IPS-20b (cell line): ENCODE results near the gene TNFRSF6B.

Experiments
- H3K27ac ChIP-seq: one replicate; pipeline ENCODE4 v1.5.1; 2013; ENCODE audit warnings: low read length
- H3K27me3 ChIP-seq: 2 replicates; pipeline ENCODE4 v1.6.1; 2013; ENCODE audit warnings: mild to moderate bottlenecking, low read length, inconsistent platforms; ENCODE audit not compliant: insufficient read depth
- H3K36me3 ChIP-seq: 2 replicates; pipeline ENCODE4 v1.6.1; 2013; ENCODE audit warnings: low read depth, mild to moderate bottlenecking, inconsistent platforms, low read length, moderate library complexity; ENCODE audit not compliant: insufficient read depth
- H3K4me1 ChIP-seq: 2 replicates; pipeline ENCODE4 v1.6.1; 2013; ENCODE audit warnings: mild to moderate bottlenecking, control low read depth, inconsistent platforms, low read length, moderate library complexity; ENCODE audit not compliant: insufficient read depth
- H3K4me3 ChIP-seq: 2 replicates; pipeline ENCODE4 v1.5.1; 2013; ENCODE audit warnings: mild to moderate bottlenecking, low read length, inconsistent platforms
- H3K9ac ChIP-seq: 2 replicates; pipeline ENCODE4 v1.6.1; 2013; ENCODE audit warnings: low read depth, mild to moderate bottlenecking, inconsistent platforms, low read length, moderate library complexity
- H3K9me3 ChIP-seq: 2 replicates; pipeline ENCODE4 v1.6.1; 2013; ENCODE audit warnings: mild to moderate bottlenecking, low read depth, low read length, inconsistent platforms; ENCODE audit not compliant: insufficient read depth

Gene TNFRSF6B

DNA sequence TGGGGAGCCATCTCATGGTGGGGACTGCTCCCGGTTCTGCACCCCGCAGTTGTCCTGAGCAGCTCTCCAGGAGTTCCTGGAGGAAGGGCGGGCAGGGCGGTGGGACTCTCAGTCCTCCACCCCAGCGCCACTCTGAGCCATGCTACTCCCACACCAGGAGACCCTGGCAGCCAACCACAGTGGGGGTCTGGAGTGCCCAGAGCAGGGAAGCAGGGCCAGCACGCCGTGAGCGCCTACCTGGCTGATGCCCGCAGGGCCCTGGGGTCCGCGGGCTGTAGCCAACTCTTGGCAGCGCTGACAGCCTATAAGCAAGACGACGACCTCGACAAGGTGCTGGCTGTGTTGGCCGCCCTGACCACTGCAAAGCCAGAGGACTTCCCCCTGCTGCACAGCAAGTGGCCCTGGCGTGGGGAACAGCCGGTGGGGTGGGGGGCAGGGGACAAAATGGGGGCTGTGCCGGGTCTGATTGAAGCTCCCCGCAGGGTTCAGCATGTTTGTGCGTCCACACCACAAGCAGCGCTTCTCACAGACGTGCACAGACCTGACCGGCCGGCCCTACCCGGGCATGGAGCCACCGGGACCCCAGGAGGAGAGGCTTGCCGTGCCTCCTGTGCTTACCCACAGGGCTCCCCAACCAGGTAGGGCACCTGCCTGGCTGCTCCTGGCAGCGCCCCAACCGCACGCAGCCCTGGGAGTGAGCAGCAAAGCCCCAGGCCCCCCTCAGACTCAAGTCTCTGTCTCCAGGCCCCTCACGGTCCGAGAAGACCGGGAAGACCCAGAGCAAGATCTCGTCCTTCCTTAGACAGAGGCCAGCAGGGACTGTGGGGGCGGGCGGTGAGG, 1.6 kb upstream of the TNFRSF6B start:
- H3K36me3 ChIP-seq = no peaks in the 10 kb centered on the region
- H3K4me1 ChIP-seq = no peaks in the 10 kb centered on the region
- no peak overlapping the region for H3K27ac ChIP-seq
- no peak overlapping the region for H3K9ac ChIP-seq
- H3K27me3 ChIP-seq = no peaks in the 10 kb centered on the region
- H3K9me3 ChIP-seq = no peaks in the 10 kb centered on the region
- no peak overlapping the region for H3K4me3 ChIP-seq

DNA sequence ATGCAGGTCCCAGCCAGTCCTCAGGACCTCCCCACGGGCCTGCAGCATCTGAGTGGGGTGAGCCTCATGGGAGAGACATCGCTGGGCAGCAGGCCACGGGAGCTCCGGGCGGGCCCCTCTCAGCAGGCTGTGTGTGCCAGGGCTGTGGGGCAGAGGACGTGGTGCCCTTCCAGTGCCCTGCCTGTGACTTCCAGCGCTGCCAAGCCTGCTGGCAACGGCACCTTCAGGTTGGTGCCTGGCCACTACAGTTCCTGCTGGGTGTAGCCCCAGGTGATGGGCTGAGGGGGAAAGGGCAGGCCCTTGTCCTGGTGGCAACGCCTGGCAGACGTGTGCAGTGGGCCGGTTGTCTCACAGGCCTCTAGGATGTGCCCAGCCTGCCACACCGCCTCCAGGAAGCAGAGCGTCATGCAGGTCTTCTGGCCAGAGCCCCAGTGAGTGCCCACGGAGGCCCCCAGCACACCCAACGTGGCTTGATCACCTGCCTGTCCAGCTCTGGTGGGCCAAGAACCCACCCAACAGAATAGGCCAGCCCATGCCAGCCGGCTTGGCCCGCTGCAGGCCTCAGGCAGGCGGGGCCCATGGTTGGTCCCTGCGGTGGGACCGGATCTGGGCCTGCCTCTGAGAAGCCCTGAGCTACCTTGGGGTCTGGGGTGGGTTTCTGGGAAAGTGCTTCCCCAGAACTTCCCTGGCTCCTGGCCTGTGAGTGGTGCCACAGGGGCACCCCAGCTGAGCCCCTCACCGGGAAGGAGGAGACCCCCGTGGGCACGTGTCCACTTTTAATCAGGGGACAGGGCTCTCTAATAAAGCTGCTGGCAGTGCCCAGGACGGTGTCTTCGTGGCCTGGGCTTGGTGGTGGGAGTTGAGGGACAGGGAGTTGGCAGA, 787 bp upstream of the TNFRSF6B start:
- Histone ChIP-seq H3K36me3 (no peaks in the 10 kb centered on the region), H3K9me3 (no peaks in the 10 kb centered on the region), H3K27me3 (no peaks in the 10 kb centered on the region), H3K27ac (no peak overlapping the region), H3K9ac (no peak overlapping the region), H3K4me3 (no peak overlapping the region), H3K4me1 (no peaks in the 10 kb centered on the region)

DNA sequence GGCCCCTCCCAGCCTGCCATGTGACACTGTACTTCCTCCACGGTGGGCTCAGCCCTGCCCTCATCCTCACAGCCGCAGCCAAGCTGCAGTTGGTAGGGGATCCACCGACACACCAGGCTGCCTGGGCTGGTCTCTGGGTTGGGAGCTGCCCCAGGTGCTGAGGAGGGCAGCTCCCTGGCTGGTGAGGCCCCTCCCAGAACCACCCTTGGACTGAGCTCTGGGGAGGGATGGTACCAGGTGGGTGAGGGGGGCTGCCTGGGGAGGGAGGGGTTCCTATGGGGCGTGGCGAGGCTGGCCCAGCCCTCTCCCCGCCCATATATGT, 185 bp upstream of the TNFRSF6B start:
- no peaks in the 10 kb centered on the region for H3K36me3 ChIP-seq
- peak overlapping the region; percentile 51; the same call in 1 of the 2 replicates for H3K9ac ChIP-seq
- no peaks in the 10 kb centered on the region for H3K9me3 ChIP-seq
- no peak overlapping the region for H3K27ac ChIP-seq
- H3K4me1 ChIP-seq = no peaks in the 10 kb centered on the region
- no peaks in the 10 kb centered on the region for H3K27me3 ChIP-seq
- H3K4me3 ChIP-seq = peak overlapping the region; percentile 60; the same call in 1 of the 2 replicates

DNA sequence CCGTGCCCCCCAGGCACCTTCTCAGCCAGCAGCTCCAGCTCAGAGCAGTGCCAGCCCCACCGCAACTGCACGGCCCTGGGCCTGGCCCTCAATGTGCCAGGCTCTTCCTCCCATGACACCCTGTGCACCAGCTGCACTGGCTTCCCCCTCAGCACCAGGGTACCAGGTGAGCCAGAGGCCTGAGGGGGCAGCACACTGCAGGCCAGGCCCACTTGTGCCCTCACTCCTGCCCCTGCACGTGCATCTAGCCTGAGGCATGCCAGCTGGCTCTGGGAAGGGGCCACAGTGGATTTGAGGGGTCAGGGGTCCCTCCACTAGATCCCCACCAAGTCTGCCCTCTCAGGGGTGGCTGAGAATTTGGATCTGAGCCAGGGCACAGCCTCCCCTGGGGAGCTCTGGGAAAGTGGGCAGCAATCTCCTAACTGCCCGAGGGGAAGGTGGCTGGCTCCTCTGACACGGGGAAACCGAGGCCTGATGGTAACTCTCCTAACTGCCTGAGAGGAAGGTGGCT, 960 bp downstream of the TNFRSF6B start:
- no peaks in the 10 kb centered on the region for H3K4me1 ChIP-seq
- H3K36me3 ChIP-seq = no peaks in the 10 kb centered on the region
- no peak overlapping the region for H3K27ac ChIP-seq
- peak overlapping the region; percentile 60; the same call in 1 of the 2 replicates for H3K4me3 ChIP-seq
- no peaks in the 10 kb centered on the region for H3K27me3 ChIP-seq
- no peaks in the 10 kb centered on the region for H3K9me3 ChIP-seq
- H3K9ac ChIP-seq = no peak overlapping the region; the same call in 1 of the 2 replicates

DNA sequence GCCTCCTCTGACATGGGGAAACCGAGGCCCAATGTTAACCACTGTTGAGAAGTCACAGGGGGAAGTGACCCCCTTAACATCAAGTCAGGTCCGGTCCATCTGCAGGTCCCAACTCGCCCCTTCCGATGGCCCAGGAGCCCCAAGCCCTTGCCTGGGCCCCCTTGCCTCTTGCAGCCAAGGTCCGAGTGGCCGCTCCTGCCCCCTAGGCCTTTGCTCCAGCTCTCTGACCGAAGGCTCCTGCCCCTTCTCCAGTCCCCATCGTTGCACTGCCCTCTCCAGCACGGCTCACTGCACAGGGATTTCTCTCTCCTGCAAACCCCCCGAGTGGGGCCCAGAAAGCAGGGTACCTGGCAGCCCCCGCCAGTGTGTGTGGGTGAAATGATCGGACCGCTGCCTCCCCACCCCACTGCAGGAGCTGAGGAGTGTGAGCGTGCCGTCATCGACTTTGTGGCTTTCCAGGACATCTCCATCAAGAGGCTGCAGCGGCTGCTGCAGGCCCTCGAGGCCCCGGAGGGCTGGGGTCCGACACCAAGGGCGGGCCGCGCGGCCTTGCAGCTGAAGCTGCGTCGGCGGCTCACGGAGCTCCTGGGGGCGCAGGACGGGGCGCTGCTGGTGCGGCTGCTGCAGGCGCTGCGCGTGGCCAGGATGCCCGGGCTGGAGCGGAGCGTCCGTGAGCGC, 1.6 kb downstream of the TNFRSF6B start:
- H3K4me1 ChIP-seq = no peaks in the 10 kb centered on the region
- H3K9ac ChIP-seq = no peak overlapping the region
- H3K36me3 ChIP-seq = no peaks in the 10 kb centered on the region
- H3K9me3 ChIP-seq = no peaks in the 10 kb centered on the region
- no peak overlapping the region for H3K27ac ChIP-seq
- H3K4me3 ChIP-seq = no peak overlapping the region
- no peaks in the 10 kb centered on the region for H3K27me3 ChIP-seq

DNA sequence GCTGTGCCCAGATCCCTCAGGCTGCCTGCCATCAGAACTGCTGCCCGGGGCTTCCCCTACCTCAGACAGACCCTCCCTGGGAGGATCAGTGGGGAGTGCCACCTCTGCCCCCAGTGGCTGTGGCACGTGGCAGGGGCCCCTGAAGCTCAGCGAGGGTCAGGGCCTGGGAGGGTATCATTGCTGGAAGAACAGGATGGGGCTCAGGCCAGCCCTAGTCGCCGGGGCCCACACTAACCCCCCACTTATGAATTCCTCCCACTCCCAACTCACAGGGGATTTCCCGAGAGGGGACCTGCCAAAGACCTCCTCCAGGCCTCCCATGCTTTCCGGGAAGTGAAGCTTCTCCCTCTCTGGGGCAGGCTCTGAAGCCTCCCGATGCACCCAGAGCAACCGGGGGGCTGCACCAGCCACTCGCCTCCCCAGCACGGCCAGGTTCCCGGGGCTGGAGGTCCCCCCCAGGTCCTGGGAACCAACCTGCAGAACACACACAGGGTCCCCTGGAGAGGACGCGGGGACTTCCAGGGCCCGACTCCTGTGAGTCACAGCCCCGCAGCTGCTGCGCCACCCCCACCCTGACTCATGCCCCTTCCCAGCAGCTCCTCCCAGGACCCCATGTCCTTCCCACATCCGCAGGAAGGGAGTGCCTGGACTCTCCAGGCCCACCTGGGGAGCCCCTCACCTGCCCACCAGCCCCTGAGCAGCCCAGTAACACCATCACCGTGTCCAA, 2.5 kb downstream of the TNFRSF6B start:
- no peaks in the 10 kb centered on the region for H3K4me1 ChIP-seq
- no peak overlapping the region for H3K27ac ChIP-seq
- no peaks in the 10 kb centered on the region for H3K27me3 ChIP-seq
- no peaks in the 10 kb centered on the region for H3K9me3 ChIP-seq
- no peak overlapping the region for H3K4me3 ChIP-seq
- no peaks in the 10 kb centered on the region for H3K36me3 ChIP-seq
- H3K9ac ChIP-seq = no peak overlapping the region

DNA sequence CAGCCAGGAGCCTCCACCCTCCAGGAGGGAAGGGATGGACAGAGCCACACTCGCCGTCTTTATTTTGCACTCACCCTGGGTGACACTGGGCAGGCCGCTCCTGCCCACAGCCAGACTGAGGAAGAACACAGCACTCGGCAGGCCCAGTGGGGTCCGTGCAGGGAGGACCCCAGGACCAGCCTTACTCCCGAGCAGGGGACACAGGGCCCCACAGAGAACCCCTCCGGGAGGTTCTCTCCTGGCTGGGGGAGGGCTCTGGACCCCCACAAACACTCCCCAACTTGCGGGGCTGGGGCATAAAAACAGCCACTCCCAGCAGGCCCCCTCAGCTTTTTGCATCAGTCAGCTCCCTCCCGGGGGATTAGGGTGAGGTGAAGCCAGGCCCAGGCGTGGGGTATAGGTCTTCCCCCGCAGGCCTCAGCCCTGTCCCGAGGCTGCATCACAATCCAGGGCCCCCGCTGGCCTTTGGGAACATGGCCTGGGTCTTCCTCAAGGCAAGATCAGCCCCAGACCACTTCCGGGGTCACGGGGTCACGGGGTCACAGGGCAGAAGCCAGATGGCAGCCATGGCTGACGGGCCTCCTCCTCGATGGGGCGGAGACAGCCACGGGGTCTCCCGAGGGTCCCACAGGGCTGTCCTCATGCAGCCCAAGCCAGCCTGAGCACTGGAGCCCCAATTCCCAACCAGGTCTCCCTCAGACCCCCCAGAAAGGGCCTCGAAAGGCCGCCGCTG, 3.2 kb downstream of the TNFRSF6B start:
- H3K36me3 ChIP-seq = peaks cover 5% of the 10 kb centered on the region; the same call in 1 of the 2 replicates
- no peaks in the 10 kb centered on the region for H3K9me3 ChIP-seq
- no peaks in the 10 kb centered on the region for H3K27me3 ChIP-seq
- H3K4me1 ChIP-seq = no peaks in the 10 kb centered on the region
- no peak overlapping the region for H3K9ac ChIP-seq
- H3K4me3 ChIP-seq = no peak overlapping the region
- H3K27ac ChIP-seq = no peak overlapping the region

DNA sequence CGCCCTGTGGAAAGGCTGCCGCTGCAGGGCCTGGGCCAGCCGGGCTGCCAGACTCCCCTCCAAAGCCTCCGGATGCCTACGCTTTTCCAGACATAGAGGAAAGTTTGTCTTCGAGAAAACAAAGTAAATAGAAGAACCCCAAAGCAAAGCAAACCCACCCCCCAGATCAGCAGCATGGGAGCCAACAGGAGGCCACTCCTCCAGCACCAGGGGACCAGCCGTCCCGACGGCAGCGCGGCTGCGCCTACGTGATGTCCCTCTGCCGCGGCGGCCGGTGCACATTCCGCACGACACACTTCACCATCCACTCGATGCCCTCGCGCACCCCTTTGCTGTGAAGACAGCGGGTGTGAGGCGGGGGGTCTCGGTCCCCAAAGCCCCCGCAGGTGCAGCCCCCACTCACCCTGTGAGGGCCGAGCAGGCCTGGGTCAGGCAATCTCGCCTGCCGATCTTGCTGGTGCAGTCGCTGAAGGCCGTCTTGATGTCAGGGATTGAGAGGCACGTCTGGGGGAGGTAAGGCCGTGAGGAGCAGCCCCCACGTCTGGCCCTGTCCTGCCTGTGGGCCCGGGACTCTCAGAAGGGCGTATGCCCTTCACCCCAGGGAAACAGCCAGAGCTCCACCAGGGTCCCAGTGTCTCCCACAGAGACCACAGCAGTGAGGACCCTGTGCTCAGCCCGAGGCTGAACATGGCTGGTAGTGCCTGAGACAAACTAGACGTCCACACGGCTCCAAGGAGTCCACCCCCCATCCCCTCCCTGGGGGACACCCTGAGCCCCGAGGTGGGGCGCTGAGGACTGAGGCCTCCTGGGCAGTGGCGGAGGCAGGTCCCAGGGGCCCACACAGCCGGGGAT, 4.0 kb downstream of the TNFRSF6B start:
- Histone ChIP-seq H3K27me3 (no peaks in the 10 kb centered on the region), H3K36me3 (peaks cover 13% of the 10 kb centered on the region), H3K27ac (no peak overlapping the region), H3K9me3 (no peaks in the 10 kb centered on the region), H3K4me1 (no peaks in the 10 kb centered on the region), H3K9ac (no peak overlapping the region), H3K4me3 (no peak overlapping the region)

DNA sequence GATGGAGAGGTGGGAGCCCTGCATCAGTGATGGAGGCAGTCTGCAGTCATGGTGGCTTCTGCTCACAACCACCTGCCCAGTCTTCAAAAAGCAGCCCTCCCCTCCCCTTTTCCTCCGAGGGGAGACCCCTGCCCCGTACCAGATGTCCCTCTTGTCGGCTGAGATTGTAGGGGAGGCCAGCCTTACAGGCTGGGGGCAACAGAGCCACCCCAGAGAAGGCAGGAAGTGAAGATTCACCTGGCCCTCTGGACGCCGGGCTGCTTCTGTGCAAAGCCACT, 4.5 kb downstream of the TNFRSF6B start:
- no peak overlapping the region for H3K27ac ChIP-seq

DNA sequence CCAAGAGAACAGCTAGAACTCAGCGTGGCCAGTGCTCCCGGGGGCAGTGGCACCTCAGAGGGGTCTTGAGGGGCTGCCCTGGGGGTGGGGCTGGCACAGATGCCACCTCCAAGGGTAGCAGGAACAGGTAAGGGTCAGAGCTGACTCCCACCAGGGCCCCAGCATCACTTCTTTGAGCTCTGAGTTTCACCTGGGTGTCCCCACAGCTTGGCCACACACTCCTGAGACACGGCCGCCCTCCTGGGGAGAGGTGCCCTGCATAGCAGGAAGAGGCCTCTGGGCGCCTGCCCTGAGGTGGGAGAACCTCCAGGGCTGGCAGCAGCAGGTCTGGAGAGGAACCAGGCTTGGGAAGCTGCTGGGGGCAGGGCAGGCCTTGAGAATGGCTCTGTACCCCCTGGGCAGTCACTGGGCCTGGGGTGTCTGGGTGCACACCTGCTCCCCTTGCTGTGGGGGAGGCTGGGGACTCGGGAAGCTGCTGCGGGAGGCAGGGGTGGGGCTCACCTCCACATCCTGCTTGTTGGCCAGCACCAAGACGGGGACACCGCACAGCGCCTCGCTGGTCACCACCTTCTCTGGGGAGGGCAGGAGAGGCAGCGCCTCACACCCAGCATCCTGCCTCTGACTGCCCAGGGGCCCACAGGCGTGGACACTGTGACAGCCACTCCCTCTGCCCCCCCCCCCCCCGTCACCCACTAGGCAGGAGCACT, 5.0 kb downstream of the TNFRSF6B start:
- Histone ChIP-seq H3K4me1 (peaks cover 2% of the 10 kb centered on the region; the same call in 1 of the 2 replicates), H3K9me3 (no peaks in the 10 kb centered on the region), H3K4me3 (no peak overlapping the region), H3K27me3 (no peaks in the 10 kb centered on the region), H3K9ac (no peak overlapping the region), H3K36me3 (peaks cover 23% of the 10 kb centered on the region), H3K27ac (no peak overlapping the region)

More for the DNA sequence above, 4.5 kb downstream of the TNFRSF6B start:
- H3K36me3 ChIP-seq = peaks cover 18% of the 10 kb centered on the region
- no peak overlapping the region for H3K4me3 ChIP-seq
- H3K9me3 ChIP-seq = no peaks in the 10 kb centered on the region
- no peaks in the 10 kb centered on the region for H3K4me1 ChIP-seq
- H3K27me3 ChIP-seq = no peaks in the 10 kb centered on the region
- no peak overlapping the region for H3K9ac ChIP-seq
